Testis (tissue), 2 donors: ENCODE measurements around the gene CTIF.

Experiments used
- CTCF ChIP-seq, 3 experiments: fragments of 450-650 bp in 2 of 3; fragments of 200-600 bp in 1 of 3; sonication (generic) in 1 of 3; IDR thresholded peaks; one replicate each; pipeline ENCODE4 v1.5.1; 2016 to 2019; ENCODE audit warnings: antibody characterized with exemption in 3 of 3, mild to moderate bottlenecking in 2 of 3, moderate library complexity in 1 of 3
- POLR2A ChIP-seq: fragments of 450-650 bp; IDR thresholded peaks from one replicate; pipeline ENCODE4 v1.6.1; 2017; ENCODE audit warnings: antibody characterized with exemption, mild to moderate bottlenecking, moderate library complexity

GRCh38 chr18:48893061-48893607, 354.3 kb downstream of the CTIF start:
- no peak for TF ChIP-seq CTCF (IDR thresholded peaks at IDR 0.05)
- no peak for TF ChIP-seq POLR2A
